Activated naive CD8-positive, alpha-beta T cell treated with anti-CD3 and anti-CD28 coated beads, Interleukin-2, amount 50 U/mL, for 16 hours (primary cell): ENCODE data around the gene HTRA2.
"Not testable (repeated sequence)": the region's sequence is repeated elsewhere in the genome, so short reads cannot be mapped to it uniquely, and the experiment has no call there.

ENCODE experiments used
- DNase-seq: peaks from one replicate; pipeline ENCODE4 v3.0.0-alpha.2; 2020; ENCODE audit warnings: low read depth, low spot score

The HTRA2 gene

GRCh38 chr2:74561022-74561421, 31.3 kb downstream of the HTRA2 start:
- DNase-seq = not testable (repeated sequence)

GRCh38 chr2:74562126-74562775, 32.5 kb downstream of the HTRA2 start:
- DNase-seq = no peak

- no peak for DNase-seq
Measured at GRCh38 chr2:74564222-74564621, 34.5 kb downstream of the HTRA2 start.

- no peak for DNase-seq
Measured at GRCh38 chr2:74566076-74566753, 36.5 kb downstream of the HTRA2 start.

- DNase-seq = no peak
Measured at GRCh38 chr2:74566754-74567085, 37.0 kb downstream of the HTRA2 start.

GRCh38 chr2:74567881-74568280, 38.1 kb downstream of the HTRA2 start:
- no peak for DNase-seq

- DNase-seq = no peak
Measured at GRCh38 chr2:74569686-74570085, 40.0 kb downstream of the HTRA2 start.

GRCh38 chr2:74571058-74571457, 41.3 kb downstream of the HTRA2 start:
- no peak for DNase-seq

GRCh38 chr2:74572178-74572925, 42.6 kb downstream of the HTRA2 start:
- no peak for DNase-seq

GRCh38 chr2:74573747-74574562, 44.2 kb downstream of the HTRA2 start:
- DNase-seq = no peak

- no peak for DNase-seq
Measured at GRCh38 chr2:74575320-74575719, 45.6 kb downstream of the HTRA2 start.

GRCh38 chr2:74576211-74576862, 46.6 kb downstream of the HTRA2 start:
- DNase-seq = no peak

- no peak for DNase-seq
Measured at GRCh38 chr2:74576863-74577229, 47.1 kb downstream of the HTRA2 start.

GRCh38 chr2:74577448-74577847, 47.7 kb downstream of the HTRA2 start:
- DNase-seq = no peak

GRCh38 chr2:74578408-74578807, 48.7 kb downstream of the HTRA2 start:
- no peak for DNase-seq

- no peak for DNase-seq
Measured at GRCh38 chr2:74581463-74581862, 51.7 kb downstream of the HTRA2 start.

- DNase-seq = no peak
Measured at GRCh38 chr2:74582184-74582583, 52.5 kb downstream of the HTRA2 start.
